Left lobe of liver (tissue), 2 donors: ENCODE data around the gene RDH11. TPM values are rescaled to one million over a fixed set of nuclear protein-coding genes. Genes with fewer than 3 reads are reported as not detected.

Source experiments
- ATAC-seq: fragments of 200-7000 bp; cut with Tn5 transposase; one replicate; pipeline ENCODE4 v1.9.1; 2020; ENCODE audit warnings: mild to moderate bottlenecking, moderate library complexity
- DNase-seq: peaks from one replicate; pipeline ENCODE4 v3.0.0-alpha.2; 2020; ENCODE audit warnings: low spot score
- total RNA-seq: library from RNA; stranded (reverse); gene quantifications from one replicate; pipeline ENCODE4 v1.2.1, GENCODE V29; 2021
- donor health status: DM: no; HTN: no; CAD: no; lungs with moderate emphysema.
- donor health status: DM: no; HTN: yes; CAD: no.

Gene RDH11
- total RNA-seq, 1 donor from 2014 or later: 85.1 TPM

- DNase-seq (no peak), ATAC-seq (no peak)
These were observed 43.4 kb downstream of the RDH11 start for GRCh38 chr14:67652189-67652588.

GRCh38 chr14:67650694-67651093, 44.9 kb downstream of the RDH11 start:
- ATAC-seq (no peak), DNase-seq (no peak)

- no peak for ATAC-seq
- DNase-seq: no peak
These were observed 45.4 kb downstream of the RDH11 start for GRCh38 chr14:67650151-67650550.

- DNase-seq (no peak), ATAC-seq (no peak)
These were observed 49.4 kb downstream of the RDH11 start for GRCh38 chr14:67646131-67646530.

GRCh38 chr14:67645414-67645813, 50.1 kb downstream of the RDH11 start:
- ATAC-seq (no peak), DNase-seq (no peak)

- DNase-seq (no peak), ATAC-seq (no peak)
These were observed 51.1 kb downstream of the RDH11 start for GRCh38 chr14:67644428-67644827.

GRCh38 chr14:67643713-67644112, 51.9 kb downstream of the RDH11 start:
- DNase-seq (no peak), ATAC-seq (no peak)

- DNase-seq (no peak), ATAC-seq (no peak)
These were observed 53.4 kb downstream of the RDH11 start for GRCh38 chr14:67641902-67642749.

- ATAC-seq (no peak), DNase-seq (no peak)
These were observed 54.1 kb downstream of the RDH11 start for GRCh38 chr14:67641480-67641879.

- ATAC-seq (no peak), DNase-seq (no peak)
These were observed 56.9 kb downstream of the RDH11 start for GRCh38 chr14:67638642-67639041.

- ATAC-seq (peak; percentile 17), DNase-seq (no peak)
These were observed 59.1 kb downstream of the RDH11 start for GRCh38 chr14:67636361-67636919.

GRCh38 chr14:67633451-67634147, 62.0 kb downstream of the RDH11 start:
- no peak for DNase-seq
- ATAC-seq: no peak

GRCh38 chr14:67630938-67631337, 64.6 kb downstream of the RDH11 start:
- ATAC-seq: peak; percentile 58
- DNase-seq: no peak

- no peak for ATAC-seq
These were observed 65.4 kb downstream of the RDH11 start for GRCh38 chr14:67630186-67630585.

GRCh38 chr14:67627519-67627918, 68.0 kb downstream of the RDH11 start:
- no peak for ATAC-seq

More at GRCh38 chr14:67630186-67630585, 65.4 kb downstream of the RDH11 start:
- no peak for DNase-seq

More at GRCh38 chr14:67627519-67627918, 68.0 kb downstream of the RDH11 start:
- DNase-seq: no peak

Other genes with a start within 250 kb of the RDH11 start
- gene TMEM229B, start 207.0 kb downstream of the RDH11 start, total RNA-seq: 0.93 TPM
- 2.9 TPM for gene PLEKHH1, start 162.5 kb downstream of the RDH11 start, total RNA-seq
- 16.3 TPM for gene PIGH, start 95.5 kb downstream of the RDH11 start, total RNA-seq
- 0.48 TPM for gene ARG2, start 75.8 kb downstream of the RDH11 start, total RNA-seq
- 58.9 TPM for gene VTI1B, start 21.1 kb downstream of the RDH11 start, total RNA-seq
- 1.4 TPM for gene RDH12, start 6.1 kb upstream of the RDH11 start, total RNA-seq
- 9.9 TPM for gene ZFYVE26, start 120.8 kb upstream of the RDH11 start, total RNA-seq
- gene RAD51B, start 124.0 kb upstream of the RDH11 start, total RNA-seq: 3.3 TPM